Body of pancreas (tissue), 4 donors: Measurements from ENCODE around the gene KIAA1210.

ENCODE experiments used
- POLR2A ChIP-seq, 3 donors: fragments of 450-650 bp; IDR thresholded peaks; one replicate each; pipeline ENCODE4 v1.6.1; 2016; ENCODE audit warnings: antibody characterized with exemption in 3 of 3, mild to moderate bottlenecking in 2 of 3
- TF ChIP-seq, protein P1 (sequence below), 7 experiments: fragments of 450-650 bp in 4 of 7; fragments of 200-600 bp in 3 of 7; sonication (generic) in 3 of 7; IDR thresholded peaks; one replicate each; pipeline ENCODE4 v1.5.1; 2016 to 2019; ENCODE audit warnings: antibody characterized with exemption in 7 of 7

GRCh38 chrX:119063428-119063827 lies 64.2 kb downstream of the KIAA1210 start:
- TF ChIP-seq, protein P1, sequence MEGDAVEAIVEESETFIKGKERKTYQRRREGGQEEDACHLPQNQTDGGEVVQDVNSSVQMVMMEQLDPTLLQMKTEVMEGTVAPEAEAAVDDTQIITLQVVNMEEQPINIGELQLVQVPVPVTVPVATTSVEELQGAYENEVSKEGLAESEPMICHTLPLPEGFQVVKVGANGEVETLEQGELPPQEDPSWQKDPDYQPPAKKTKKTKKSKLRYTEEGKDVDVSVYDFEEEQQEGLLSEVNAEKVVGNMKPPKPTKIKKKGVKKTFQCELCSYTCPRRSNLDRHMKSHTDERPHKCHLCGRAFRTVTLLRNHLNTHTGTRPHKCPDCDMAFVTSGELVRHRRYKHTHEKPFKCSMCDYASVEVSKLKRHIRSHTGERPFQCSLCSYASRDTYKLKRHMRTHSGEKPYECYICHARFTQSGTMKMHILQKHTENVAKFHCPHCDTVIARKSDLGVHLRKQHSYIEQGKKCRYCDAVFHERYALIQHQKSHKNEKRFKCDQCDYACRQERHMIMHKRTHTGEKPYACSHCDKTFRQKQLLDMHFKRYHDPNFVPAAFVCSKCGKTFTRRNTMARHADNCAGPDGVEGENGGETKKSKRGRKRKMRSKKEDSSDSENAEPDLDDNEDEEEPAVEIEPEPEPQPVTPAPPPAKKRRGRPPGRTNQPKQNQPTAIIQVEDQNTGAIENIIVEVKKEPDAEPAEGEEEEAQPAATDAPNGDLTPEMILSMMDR (IDR thresholded peaks at IDR 0.05) = no peak
- TF ChIP-seq POLR2A (IDR thresholded peaks at IDR 0.05) = no peak
